Lower leg skin (tissue), 3 donors: ENCODE measurements around the gene FILIP1.

Experiments
- CTCF ChIP-seq, 3 donors: fragments of 450-650 bp; IDR thresholded peaks; one replicate each; pipeline ENCODE4 v1.5.1; 2016; ENCODE audit warnings: antibody characterized with exemption in 3 of 3, mild to moderate bottlenecking in 3 of 3, moderate library complexity in 2 of 3
- POLR2A ChIP-seq, 2 donors: fragments of 450-650 bp; IDR thresholded peaks; one replicate each; pipeline ENCODE4 v1.6.1; 2016 to 2017; ENCODE audit warnings: antibody characterized with exemption in 2 of 2, mild to moderate bottlenecking in 1 of 2, moderate library complexity in 1 of 2

- no peak for TF ChIP-seq CTCF (IDR thresholded peaks at IDR 0.05)
- no peak for TF ChIP-seq POLR2A (IDR thresholded peaks at IDR 0.05)
Measured at GRCh38 chr6:75437421-75437891, 56.1 kb downstream of the FILIP1 start.
